HuH-7.5 (cell line): Measurements from ENCODE around the gene MSRB2.
"Not testable (repeated sequence)": the region's sequence is repeated elsewhere in the genome, so short reads cannot be mapped to it uniquely, and the experiment has no call there.

ENCODE experiments used
- DNase-seq: peaks from one replicate; pipeline ENCODE4 v3.0.0; 2011; ENCODE audit warnings: low spot score

The MSRB2 gene

GRCh38 chr10:23070092-23070912, 25.1 kb upstream of the MSRB2 start:
- not testable (repeated sequence) for DNase-seq

- DNase-seq = no peak
Measured at GRCh38 chr10:23070913-23071218, 24.5 kb upstream of the MSRB2 start.

GRCh38 chr10:23072593-23072992, 22.8 kb upstream of the MSRB2 start:
- not testable (repeated sequence) for DNase-seq

- no peak for DNase-seq
Measured at GRCh38 chr10:23073527-23073926, 21.9 kb upstream of the MSRB2 start.

- no peak for DNase-seq
Measured at GRCh38 chr10:23075672-23076071, 19.7 kb upstream of the MSRB2 start.

- no peak for DNase-seq
Measured at GRCh38 chr10:23078114-23078513, 17.3 kb upstream of the MSRB2 start.

GRCh38 chr10:23079700-23080099, 15.7 kb upstream of the MSRB2 start:
- no peak for DNase-seq

- no peak for DNase-seq
Measured at GRCh38 chr10:23080262-23080661, 15.1 kb upstream of the MSRB2 start.

- no peak for DNase-seq
Measured at GRCh38 chr10:23081221-23081750, 14.1 kb upstream of the MSRB2 start.

GRCh38 chr10:23081891-23082290, 13.5 kb upstream of the MSRB2 start:
- DNase-seq = no peak

GRCh38 chr10:23088609-23089008, 6.8 kb upstream of the MSRB2 start:
- DNase-seq = no peak

- DNase-seq = no peak
Measured at GRCh38 chr10:23094786-23095403, 484 bp upstream of the MSRB2 start.

- no peak for DNase-seq
Measured at GRCh38 chr10:23095966-23096801, 805 bp downstream of the MSRB2 start.

GRCh38 chr10:23096802-23097549, 1.6 kb downstream of the MSRB2 start:
- no peak for DNase-seq

GRCh38 chr10:23099079-23099478, 3.7 kb downstream of the MSRB2 start:
- DNase-seq = no peak

GRCh38 chr10:23099816-23100215, 4.4 kb downstream of the MSRB2 start:
- no peak for DNase-seq

- no peak for DNase-seq
Measured at GRCh38 chr10:23100331-23101030, 5.1 kb downstream of the MSRB2 start.

- no peak for DNase-seq
Measured at GRCh38 chr10:23106331-23107072, 11.1 kb downstream of the MSRB2 start.

- DNase-seq = no peak
Measured at GRCh38 chr10:23110722-23111516, 15.5 kb downstream of the MSRB2 start.
